HepG2 (cell line): ENCODE data around the gene ATP9B. TPM values are rescaled to one million over a fixed set of nuclear protein-coding genes. Genes with fewer than 3 reads are reported as not detected.

Experiments used
- ATAC-seq: fragments of 200-7000 bp; cut with Tn5 transposase; 3 replicates; pipeline ENCODE4 v1.9.1; 2020; ENCODE audit warnings: mild to moderate bottlenecking, moderate library complexity
- BruUV-seq: library from RNA; stranded (reverse); fragments of 400-500 nt; replicated peaks from 2 replicates; lab custom pipeline; 2021; lab: Mats Ljungman, UMichigan
- CTCF ChIA-PET: fragments of 300-600 bp; formaldehyde crosslinking; extraction: SDS; loops from one replicate; lab custom pipeline; 2021; ENCODE audit warnings: low total read pairs, inconsistent platforms, low intra/inter-chr PET ratio; lab: Yijun Ruan, JAX
- POLR2A ChIA-PET: fragments of 350-600 bp; sonication (Branson Sonifier 250); formaldehyde crosslinking; loops from one replicate; lab custom pipeline; 2020; ENCODE audit warnings: antibody characterized with exemption, inconsistent platforms; lab: Yijun Ruan, JAX
- DNase-seq: peaks from one replicate; pipeline ENCODE4 v3.0.0-alpha.2; 2015; ENCODE audit warnings: low spot score
- FAIRE-seq: peaks from 3 replicates; lab custom pipeline; 2011; peaks lifted over from hg19 to GRCh38; lab: Jason Lieb, UNC
- H2AFZ ChIP-seq: one replicate; pipeline ENCODE4 v1.6.1; 2011; ENCODE audit warnings: low read length, inconsistent platforms
- H3K27ac ChIP-seq: fragments of 300-600 bp; 3 replicates; pipeline ENCODE4 v1.8.0; 2011; ENCODE audit warnings: mixed run types, mild to moderate bottlenecking, mixed read lengths, low read length, inconsistent platforms; ENCODE audit not compliant: insufficient read depth; ENCODE audit errors: extremely low read length
- H3K27me3 ChIP-seq, 2 experiments: fragments of 200-600 bp in 1 of 2; 2 replicates in 1 of 2; 3 replicates in 1 of 2; pipeline versions ENCODE4 v1.6.0 to v1.8.0; 2011; ENCODE audit warnings: low read length in 2 of 2, mild to moderate bottlenecking in 2 of 2, moderate library complexity in 2 of 2, inconsistent platforms in 1 of 2; ENCODE audit not compliant: insufficient read depth in 2 of 2, control insufficient read depth in 1 of 2
- H3K36me3 ChIP-seq, 2 experiments: fragments of 200-600 bp in 1 of 2; replicated peaks in 1 of 2; 2 replicates in 1 of 2; 3 replicates in 1 of 2; pipeline versions ENCODE4 v1.5.1 to v1.8.0; 2011; ENCODE audit warnings: low read length in 2 of 2, inconsistent platforms in 1 of 2; ENCODE audit not compliant: insufficient read depth in 2 of 2, control insufficient read depth in 1 of 2
- H3K4me1 ChIP-seq: 2 replicates; pipeline ENCODE4 v1.5.1; 2012; ENCODE audit warnings: low read length, inconsistent platforms; ENCODE audit not compliant: insufficient read depth
- H3K4me2 ChIP-seq: 2 replicates; pipeline ENCODE4 v1.6.0; 2011; ENCODE audit warnings: low read depth, low read length, inconsistent platforms
- H3K4me3 ChIP-seq, 3 experiments: fragments of 200-600 bp in 1 of 3; sonication (generic), shearing (Covaris generic) in 1 of 3; replicated peaks in 1 of 3; 2 replicates each; pipeline ENCODE4 v1.5.1; 2011 to 2016; ENCODE audit warnings: low read length in 3 of 3, inconsistent platforms in 2 of 3, low read depth in 2 of 3, mild to moderate bottlenecking in 2 of 3, control low read depth in 1 of 3, mixed read lengths in 1 of 3; ENCODE audit not compliant: insufficient read depth in 1 of 3
- H3K79me2 ChIP-seq: one replicate; pipeline ENCODE4 v1.6.1; 2011; ENCODE audit warnings: low read length, inconsistent platforms; ENCODE audit not compliant: insufficient read depth
- H3K9ac ChIP-seq: 2 replicates; pipeline ENCODE4 v1.6.0; 2011; ENCODE audit warnings: mild to moderate bottlenecking, low read depth, low read length, inconsistent platforms; ENCODE audit not compliant: insufficient read depth
- H3K9me3 ChIP-seq: 2 replicates; pipeline ENCODE4 v1.5.1; 2012; ENCODE audit warnings: mild to moderate bottlenecking, low read length
- H4K20me1 ChIP-seq: 2 replicates; pipeline ENCODE4 v1.6.0; 2011; ENCODE audit warnings: inconsistent platforms, mild to moderate bottlenecking, low read length, moderate library complexity; ENCODE audit not compliant: insufficient read depth
- AHDC1 ChIP-seq: sonication (generic); formaldehyde crosslinking; IDR thresholded peaks from 2 replicates; pipeline ENCODE4 v1.5.1; 2020; ENCODE audit warnings: mild to moderate bottlenecking, missing genetic modification reagents, borderline replicate concordance
- ARHGAP35 ChIP-seq: sonication (generic); formaldehyde crosslinking; IDR thresholded peaks from 2 replicates; pipeline ENCODE4 v1.9.0; 2022; ENCODE audit warnings: mild to moderate bottlenecking, inconsistent platforms, moderate library complexity, missing genetic modification reagents, borderline replicate concordance
- ELF4 ChIP-seq: sonication (generic); formaldehyde crosslinking; IDR thresholded peaks from 2 replicates; pipeline ENCODE4 v1.5.0; 2020; ENCODE audit warnings: missing genetic modification reagents, mild to moderate bottlenecking, moderate library complexity, borderline replicate concordance
- GATAD1 ChIP-seq: IDR thresholded peaks from 2 replicates; pipeline ENCODE4 v1.6.1; 2016; ENCODE audit warnings: missing genetic modification reagents, missing compliant biosample characterization
- HINFP ChIP-seq: sonication (generic); formaldehyde crosslinking; IDR thresholded peaks from 2 replicates; pipeline ENCODE4 v1.4.0; 2020; ENCODE audit warnings: low read depth, mild to moderate bottlenecking, missing genetic modification reagents
- MXD3 ChIP-seq: IDR thresholded peaks from 2 replicates; pipeline ENCODE4 v1.6.1; 2016; ENCODE audit warnings: mild to moderate bottlenecking, missing biosample characterization, missing genetic modification reagents
- NR2F6 ChIP-seq, 2 experiments: IDR thresholded peaks; 2 replicates each; pipeline ENCODE4 v1.6.1; 2016; ENCODE audit warnings: antibody characterized with exemption in 1 of 2, mild to moderate bottlenecking in 1 of 2
- SAFB2 ChIP-seq: sonication (generic); formaldehyde crosslinking; IDR thresholded peaks from 2 replicates; pipeline ENCODE4 v1.5.1; 2020; ENCODE audit warnings: missing genetic modification reagents, low read depth, mild to moderate bottlenecking, borderline replicate concordance
- SP2 ChIP-seq: sonication (generic); formaldehyde crosslinking; IDR thresholded peaks from 2 replicates; pipeline ENCODE4 v1.5.1; 2020; ENCODE audit warnings: mild to moderate bottlenecking, missing genetic modification reagents
- YEATS4 ChIP-seq: sonication (generic); formaldehyde crosslinking; IDR thresholded peaks from 2 replicates; pipeline ENCODE4 v1.4.0; 2020; ENCODE audit warnings: missing genetic modification reagents, borderline replicate concordance
- ZNF30 ChIP-seq: sonication (generic); formaldehyde crosslinking; IDR thresholded peaks from 2 replicates; pipeline ENCODE4 v1.5.0; 2020; ENCODE audit warnings: mild to moderate bottlenecking, missing genetic modification reagents
- ZNF557 ChIP-seq: sonication (generic); formaldehyde crosslinking; IDR thresholded peaks from 2 replicates; pipeline ENCODE4 v1.4.0; 2020; ENCODE audit warnings: missing genetic modification reagents
- ZNF704 ChIP-seq: sonication (generic); formaldehyde crosslinking; IDR thresholded peaks from 2 replicates; pipeline ENCODE4 v1.8.1; 2023; ENCODE audit warnings: mild to moderate bottlenecking, inconsistent platforms, moderate library complexity, missing genetic modification reagents, borderline replicate concordance
- ZNF747 ChIP-seq: sonication (generic); formaldehyde crosslinking; IDR thresholded peaks from 2 replicates; pipeline ENCODE4 v1.8.1; 2023; ENCODE audit warnings: missing genetic modification reagents, mild to moderate bottlenecking, borderline replicate concordance
- ZSCAN22 ChIP-seq: sonication (generic); formaldehyde crosslinking; IDR thresholded peaks from 2 replicates; pipeline ENCODE4 v1.4.0; 2020; ENCODE audit warnings: mild to moderate bottlenecking, missing genetic modification reagents
- WGBS: methylation state at CpG from one replicate; pipeline ENCODE4 v1.1.6; 2017; ENCODE audit warnings: low lambda C conversion rate; 5-methylcytosine and 5-hydroxymethylcytosine counted together
- in situ Hi-C: cut with HindIII; loops from 2 replicates; pipeline ENCODE4 v1.10.0; 2017; ENCODE audit warnings: low pct_unique_long_range_greater_than_20kb; ENCODE audit not compliant: extremely low pct_ligation_motif_present
- intact Hi-C: fragments of 100-400 bp; cut with micrococcal nuclease; formaldehyde crosslinking; loops from one replicate; pipeline ENCODE4 v1.10.0; 2022; ENCODE audit not compliant: unreplicated experiment
- polyA plus RNA-seq, 8 experiments: library from polyadenylated mRNA; depleted of rRNA in 3 of 8; stranded (reverse) in 7 of 8; unstranded in 1 of 8; fragments of >200 nt; fragmentation: Illumina TruSeq in 4 of 8; extraction: Trizol in 4 of 8; gene quantifications; 2 replicates each; pipeline versions ENCODE4 v1.2.1 to v1.2.3, GENCODE V29; 2011 to 2016; ENCODE audit warnings: low read depth in 4 of 8, missing spikeins in 1 of 8, mixed read lengths in 1 of 8; ENCODE audit not compliant: insufficient read depth in 1 of 8
- total RNA-seq, 5 experiments: library from RNA; depleted of rRNA; stranded (reverse); fragments of >200 nt; fragmentation: Illumina TruSeq; extraction: Trizol; gene quantifications; 2 replicates each; pipeline ENCODE4 v1.2.3, GENCODE V29; 2016; ENCODE audit warnings: low read depth in 1 of 5

Gene ATP9B
- total and polyA plus RNA-seq, 2 of the 13 experiments (the other 11 are each of a cell fraction or from before 2014, with no cell fraction given) = 10.8 to 11.3 TPM

GRCh38 chr18:79111483-79111882 is 42.3 kb downstream of the ATP9B start (continued):
- peak; percentile 22; the same call in 1 of the 2 replicates for TF ChIP-seq AHDC1 (CRISPR knock-in tag)
- no peak for TF ChIP-seq MXD3
- peak; percentile 62 for TF ChIP-seq NR2F6 (IDR thresholded peaks at IDR 0.05)
- peak; percentile 48; the same call in 1 of the 2 replicates for TF ChIP-seq NR2F6 (CRISPR knock-in tag; IDR thresholded peaks at IDR 0.05)
- TF ChIP-seq SAFB2 (CRISPR knock-in tag) = no peak

GRCh38 chr18:79117385-79117784 is 48.2 kb downstream of the ATP9B start:
- no peaks in the 10 kb centered on the region for H3K9me3 ChIP-seq
- H3K9ac ChIP-seq = no peak overlapping the region
- in situ Hi-C loops = no loop called here
- no TSS peak for BruUV-seq
- H3K27ac ChIP-seq = no peak overlapping the region
- CTCF ChIA-PET = no interaction called here
- intact Hi-C loops = no loop called here
- no peak for DNase-seq
- no peak for ATAC-seq
- no peaks in the 10 kb centered on the region for H3K27me3 ChIP-seq
- no peak for FAIRE-seq
- H3K79me2 ChIP-seq = no peaks in the 10 kb centered on the region
- H4K20me1 ChIP-seq = no peaks in the 10 kb centered on the region
- H3K4me1 ChIP-seq = no peaks in the 10 kb centered on the region
- no peak overlapping the region for H3K4me2 ChIP-seq
- H3K36me3 ChIP-seq = peaks cover 4 to 8% of the 10 kb centered on the region in 2 experiments; a peak in 4 of 5 replicates
- H3K4me3 ChIP-seq = no peak overlapping the region
- H2AFZ ChIP-seq = no peak overlapping the region
- WGBS = 93% methylated on average over 3 of the region's 3 CpGs
- POLR2A ChIA-PET = no interaction called here
- TF ChIP-seq ZNF704 (CRISPR knock-in tag) (no peak), ZNF747 (CRISPR knock-in tag) (no peak), ZSCAN22 (CRISPR knock-in tag) (no peak), YEATS4 (CRISPR knock-in tag) (no peak), ELF4 (CRISPR knock-in tag) (no peak), GATAD1 (no peak), ZNF30 (CRISPR knock-in tag) (no peak), SP2 (no peak), ARHGAP35 (no peak), ZNF557 (CRISPR knock-in tag) (no peak), HINFP (CRISPR knock-in tag) (no peak)
